GM18907 (cell line): Measurements from ENCODE around the gene PRM2.

Experiments
- ATAC-seq: cut with Tn5 transposase; IDR thresholded peaks from one replicate; pipeline ENCODE4 v1.9.1; 2021; ENCODE audit warnings: mild to moderate bottlenecking, moderate library complexity; ENCODE audit not compliant: unreplicated experiment

PRM2 gene

DNA sequence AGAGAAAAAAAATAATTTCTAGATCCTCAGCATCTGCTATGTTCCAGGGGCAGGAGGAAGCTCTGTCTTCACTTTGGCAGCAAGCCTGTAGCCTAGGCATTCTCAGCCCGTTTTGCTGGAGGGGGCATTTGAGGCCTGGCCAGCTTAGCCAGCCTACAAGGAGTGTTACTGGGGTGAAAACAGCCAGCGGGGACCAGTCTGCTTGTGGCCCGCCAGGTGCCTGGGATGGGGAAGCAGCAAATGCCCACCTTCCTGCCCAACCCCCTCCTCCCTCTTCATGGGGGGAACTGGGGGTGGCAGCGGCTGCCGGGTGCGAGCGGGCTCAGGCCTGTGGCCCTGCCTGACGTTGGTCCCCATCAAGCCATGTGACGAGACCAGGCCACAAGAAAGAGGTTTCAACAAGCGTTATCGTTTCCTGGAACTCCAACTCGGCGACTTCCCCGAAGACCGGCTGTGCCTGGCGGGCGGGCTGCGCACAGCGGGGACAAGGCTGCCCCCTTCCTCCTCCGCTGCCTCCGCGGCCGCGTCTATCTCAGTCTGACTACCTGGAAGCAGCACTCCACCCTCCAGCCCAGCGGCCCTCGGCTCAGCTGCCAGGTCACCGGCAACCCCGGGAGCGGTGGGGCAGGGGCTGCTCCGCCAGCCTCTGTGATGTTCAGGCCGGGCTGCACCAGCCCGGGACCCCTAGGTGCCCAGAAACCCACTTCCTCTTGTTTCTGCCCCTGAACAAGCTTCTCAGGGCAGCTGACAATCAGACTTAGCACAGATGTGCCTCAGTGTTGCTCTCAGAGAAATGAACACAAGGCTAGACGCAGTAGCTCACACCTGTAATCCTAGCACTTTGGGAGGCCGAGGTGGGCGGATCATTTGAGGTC is 43.2 kb downstream of the PRM2 start:
- peak; percentile 54 for ATAC-seq

DNA sequence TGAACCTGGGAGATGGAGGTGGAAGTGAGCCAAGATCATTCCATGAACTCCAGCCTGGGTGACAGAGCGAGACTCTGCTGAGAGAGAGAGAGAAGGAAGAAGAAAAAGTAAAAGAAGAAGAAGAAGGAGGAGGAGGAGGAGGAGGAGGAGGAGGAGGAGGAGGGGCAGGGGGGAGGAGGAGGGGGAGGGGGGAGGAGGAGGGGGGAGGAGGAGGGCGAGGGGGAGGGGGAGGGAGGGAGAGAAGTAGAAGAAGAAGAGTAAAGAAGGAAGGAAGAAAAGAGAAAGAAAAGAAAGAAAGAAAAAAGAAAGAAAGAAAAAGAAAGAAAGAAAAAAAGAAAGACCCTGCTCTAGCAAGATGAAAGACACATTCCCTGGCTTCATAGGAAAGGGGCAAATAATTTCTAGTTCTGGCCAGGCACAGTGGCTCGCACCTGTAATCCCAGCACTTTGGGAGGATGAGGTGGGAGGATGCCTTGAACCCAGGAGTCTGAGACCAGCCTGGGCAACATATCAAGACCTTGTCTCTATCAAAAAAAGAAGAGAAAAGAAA is 43.9 kb downstream of the PRM2 start:
- no peak for ATAC-seq

DNA sequence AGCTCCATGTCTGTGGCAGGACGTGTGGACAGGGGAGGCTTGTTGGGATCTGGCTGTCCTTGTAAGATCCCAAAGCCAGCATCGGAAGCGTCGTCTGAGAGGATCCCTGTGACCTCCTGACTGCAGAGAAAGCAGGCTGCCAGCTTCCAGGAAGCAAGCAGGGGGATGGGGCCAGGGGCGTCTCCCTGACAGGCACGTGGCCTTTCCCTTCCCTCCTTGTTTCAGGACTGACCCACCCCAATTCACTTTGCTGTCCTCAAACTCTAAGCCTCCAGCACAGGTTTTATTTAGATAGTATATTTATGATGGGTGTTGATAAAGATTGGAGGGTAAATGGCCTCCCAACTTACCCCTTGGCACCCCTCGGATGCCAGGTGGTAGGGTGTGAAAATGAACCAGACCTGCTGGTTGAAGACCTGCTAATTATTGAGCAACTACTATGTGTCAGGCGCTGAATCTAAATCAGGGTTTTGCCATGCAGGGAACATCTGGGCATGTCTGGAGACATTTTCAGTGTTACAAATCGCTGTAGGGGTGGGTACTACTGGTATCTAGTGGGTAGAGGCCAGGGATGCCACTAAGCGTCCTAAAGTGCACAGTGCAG is 44.8 kb downstream of the PRM2 start:
- no peak for ATAC-seq

DNA sequence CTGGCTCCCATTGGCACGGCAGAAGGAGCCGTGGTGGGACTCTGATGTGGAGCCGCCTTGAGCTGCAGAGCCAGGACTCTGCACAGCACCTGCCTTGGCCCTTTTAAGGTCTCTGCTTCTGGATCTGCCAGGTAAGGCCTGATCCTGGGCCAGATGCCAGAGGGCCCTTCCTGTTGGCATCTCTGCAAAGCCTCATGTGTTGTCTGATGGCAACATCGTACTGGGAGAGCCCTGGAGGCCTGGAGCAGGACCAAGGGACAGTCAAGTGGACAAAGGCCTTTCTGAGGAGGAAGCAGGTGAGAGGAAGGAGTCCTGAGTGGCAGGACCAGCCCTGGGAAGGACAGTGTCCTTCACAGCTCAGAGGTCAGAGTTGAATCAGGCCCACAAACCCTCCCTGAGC is 46.4 kb downstream of the PRM2 start:
- no peak for ATAC-seq

DNA sequence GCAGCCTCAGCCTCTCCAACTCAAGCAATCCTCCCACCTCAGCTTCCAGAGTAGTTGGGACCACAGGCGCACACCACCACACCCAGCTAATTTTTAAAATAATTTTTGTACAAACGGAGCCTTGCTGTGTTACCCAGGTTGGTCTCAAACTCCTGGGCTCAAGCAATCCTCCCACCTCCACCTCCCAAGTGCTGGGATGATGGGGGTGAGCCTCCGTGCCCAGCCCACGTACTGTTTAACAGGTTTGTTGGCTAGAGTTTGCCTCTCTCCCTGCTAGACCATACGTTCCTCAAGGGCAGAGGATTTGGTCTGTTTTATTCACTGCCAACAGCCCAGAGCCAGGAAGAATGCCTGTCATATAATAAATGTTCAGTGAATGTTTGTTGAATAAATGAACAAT is 46.8 kb downstream of the PRM2 start:
- no peak for ATAC-seq

DNA sequence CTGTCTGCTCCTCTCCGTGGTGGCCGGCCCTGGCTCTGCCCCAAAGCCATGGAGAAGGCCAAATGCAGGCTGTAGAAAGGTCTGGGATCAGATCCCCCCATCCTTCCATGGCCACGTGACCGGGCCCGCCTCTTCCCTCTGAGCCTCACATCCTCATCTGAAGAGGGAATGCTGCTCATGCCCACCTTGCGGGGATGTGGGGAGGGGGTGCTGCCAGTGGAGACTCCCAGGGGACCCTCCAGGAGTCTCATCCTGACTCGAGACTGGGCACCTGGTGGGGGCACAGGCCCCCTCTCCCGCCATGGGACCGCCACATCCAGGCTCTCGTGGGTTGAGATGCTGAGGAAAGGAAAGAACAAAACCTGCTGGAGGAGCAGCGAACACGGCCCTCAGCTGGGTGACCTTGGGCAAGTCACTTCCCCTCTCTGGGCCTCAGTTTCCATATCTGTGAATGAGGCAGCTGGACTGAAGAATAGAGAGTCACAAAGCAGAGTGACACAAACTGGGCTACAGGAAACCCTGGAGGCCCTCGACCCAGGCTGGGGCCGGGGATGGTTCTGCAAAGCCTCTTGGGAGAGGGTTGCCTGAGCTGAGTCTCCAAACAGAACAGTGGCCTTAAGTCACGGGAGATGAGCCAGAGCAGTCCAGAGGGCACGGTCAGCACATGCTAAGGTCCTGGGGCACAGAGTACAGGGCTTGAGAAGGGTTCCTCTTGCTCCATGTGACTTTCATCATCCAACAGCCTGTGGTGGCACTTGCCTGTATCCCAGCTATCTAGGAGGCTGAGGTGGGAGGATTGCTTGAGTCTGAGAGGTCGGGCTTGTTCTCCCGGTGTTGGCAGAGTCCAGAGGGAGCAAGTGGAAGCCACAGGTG is 50.4 kb downstream of the PRM2 start:
- ATAC-seq = no peak
